ENCODE data around the gene CAMK2N1. TPM values are rescaled to one million over a fixed set of nuclear protein-coding genes. Genes with fewer than 3 reads are reported as not detected.

Gene CAMK2N1
- polyA plus RNA-seq, 3 donors, result not detected

- DNase-seq, result no peak
- H3K27ac Mint-ChIP-seq, result no peak overlapping the region
- Histone ChIP-seq H3K4me2 (replicated peaks; ENCODE audit: extremely low read depth, low read length, poor library complexity, severe bottlenecking) (no peak overlapping the region), H3K9me3 (replicated peaks in 1 of 2; ENCODE audit: control insufficient read depth in 1 of 2, insufficient read depth in 1 of 2, low read length in 2 of 2) (peaks cover 0 to 21% of the 10 kb centered on the region in 2 donors), H3K4me3 (replicated peaks in 1 of 3; ENCODE audit: low read depth in 2 of 3, low read length in 3 of 3) (no peak overlapping the region), H3K9ac (ENCODE audit: insufficient read depth, low read length, poor library complexity, severe bottlenecking) (no peak overlapping the region), H2AFZ (ENCODE audit: insufficient read depth, low read depth, low read length, poor library complexity, severe bottlenecking) (no peak overlapping the region), H3K36me3 (replicated peaks in 1 of 2; ENCODE audit: control insufficient read depth in 1 of 2, insufficient read depth in 2 of 2, low read length in 2 of 2) (no peaks in the 10 kb centered on the region), H3K79me2 (ENCODE audit: insufficient read depth, low read length) (no peaks in the 10 kb centered on the region), H3K27me3 (ENCODE audit: control insufficient read depth in 2 of 2, insufficient read depth in 2 of 2, low read length in 2 of 2) (peaks cover 59 to 91% of the 10 kb centered on the region in 2 donors), H4K20me1 (ENCODE audit: insufficient read depth, low read length) (no peaks in the 10 kb centered on the region), H3K27ac (ENCODE audit: low read depth in 1 of 2, low read length in 2 of 2) (no peak overlapping the region), H3K4me1 (ENCODE audit: control insufficient read depth in 1 of 2, insufficient read depth in 2 of 2, low read length in 2 of 2) (peaks cover 0 to 5% of the 10 kb centered on the region in 2 donors)
- H3K9me3 Mint-ChIP-seq, result peaks cover 0 to 15% (median 5%) of the 10 kb centered on the region in 7 donors
- intact Hi-C loops (cut with micrococcal nuclease), result loop anchor here in 1 of 2 donors (10.0 kb wide), 1 partner anchor 560 kb away; the partner anchor contains the start of gene PLA2G2E
- WGBS (ENCODE audit: insufficient coverage), result 4% methylated on average over 88 of the region's 89 CpGs
- H3K4me1 Mint-ChIP-seq, result peaks cover 5% of the 10 kb centered on the region
- TF ChIP-seq CTCF (IDR thresholded peaks at IDR 0.05), result no peak
- peak overlapping the region in 1 of 2 donors; percentile 85 for H3K4me3 Mint-ChIP-seq
- H3K36me3 Mint-ChIP-seq, result peaks cover 0 to 2% of the 10 kb centered on the region in 2 donors
- H3K27me3 Mint-ChIP-seq (ENCODE audit: low read depth in 3 of 3), result peaks cover 68 to 94% (median 87%) of the 10 kb centered on the region in 3 donors
These were observed 1.2 kb downstream of the CAMK2N1 start for GRCh38 chr1:20484519-20485462.

- Histone ChIP-seq H3K27ac (ENCODE audit: low read depth in 1 of 2, low read length in 2 of 2) (no peak overlapping the region), H3K4me2 (replicated peaks; ENCODE audit: extremely low read depth, low read length, poor library complexity, severe bottlenecking) (no peak overlapping the region), H3K4me3 (replicated peaks in 1 of 3; ENCODE audit: low read depth in 2 of 3, low read length in 3 of 3) (no peak overlapping the region), H4K20me1 (ENCODE audit: insufficient read depth, low read length) (no peaks in the 10 kb centered on the region), H3K9ac (ENCODE audit: insufficient read depth, low read length, poor library complexity, severe bottlenecking) (no peak overlapping the region), H3K36me3 (replicated peaks in 1 of 2; ENCODE audit: control insufficient read depth in 1 of 2, insufficient read depth in 2 of 2, low read length in 2 of 2) (no peaks in the 10 kb centered on the region), H3K4me1 (ENCODE audit: control insufficient read depth in 1 of 2, insufficient read depth in 2 of 2, low read length in 2 of 2) (peaks cover 0 to 5% of the 10 kb centered on the region in 2 donors), H3K27me3 (ENCODE audit: control insufficient read depth in 2 of 2, insufficient read depth in 2 of 2, low read length in 2 of 2) (peaks cover 60 to 92% of the 10 kb centered on the region in 2 donors), H3K9me3 (replicated peaks in 1 of 2; ENCODE audit: control insufficient read depth in 1 of 2, insufficient read depth in 1 of 2, low read length in 2 of 2) (peaks cover 0 to 21% of the 10 kb centered on the region in 2 donors), H2AFZ (ENCODE audit: insufficient read depth, low read depth, low read length, poor library complexity, severe bottlenecking) (no peak overlapping the region), H3K79me2 (ENCODE audit: insufficient read depth, low read length) (no peaks in the 10 kb centered on the region)
- Mint-ChIP-seq H3K36me3 (peaks cover 0 to 2% of the 10 kb centered on the region in 2 donors), H3K27me3 (ENCODE audit: low read depth in 3 of 3) (peaks cover 68 to 94% (median 81%) of the 10 kb centered on the region in 3 donors), H3K4me3 (peak overlapping the region in 1 of 2 donors; percentile 85), H3K27ac (no peak overlapping the region), H3K4me1 (peaks cover 5% of the 10 kb centered on the region), H3K9me3 (peaks cover 0 to 15% (median 5%) of the 10 kb centered on the region in 7 donors)
- DNase-seq, result no peak
- intact Hi-C loops (cut with micrococcal nuclease), result loop anchor here in 1 of 2 donors (10.0 kb wide), 1 partner anchor 559 kb away; the partner anchor contains the start of gene PLA2G2E
- TF ChIP-seq CTCF (IDR thresholded peaks at IDR 0.05), result no peak
- 2% methylated on average over 54 of the region's 58 CpGs for WGBS (ENCODE audit: insufficient coverage)
These were observed 2.0 kb downstream of the CAMK2N1 start for GRCh38 chr1:20483833-20484518.

Data from CD14-positive monocyte (primary cell).